Neural cell (in vitro differentiated cells): ENCODE measurements around the gene KCNJ10.

Experiments
- CTCF ChIP-seq: fragments of 450-650 bp; IDR thresholded peaks from 2 replicates; pipeline ENCODE4 v1.5.1; 2014; ENCODE audit warnings: antibody characterized with exemption, mild to moderate bottlenecking, moderate library complexity; ENCODE audit not compliant: poor library complexity, severe bottlenecking
- EP300 ChIP-seq: fragments of 450-650 bp; conservative IDR thresholded peaks from 2 replicates; pipeline ENCODE4 v1.6.1; 2014; ENCODE audit warnings: antibody characterized with exemption, mild to moderate bottlenecking, moderate library complexity; ENCODE audit not compliant: poor library complexity, severe bottlenecking
- EZH2 ChIP-seq: fragments of 200-600, 300-800 bp; shearing (Covaris generic), sonication (generic); IDR thresholded peaks from 2 replicates; pipeline ENCODE4 v1.6.1; 2014; ENCODE audit warnings: antibody characterized with exemption, low read length, borderline replicate concordance, mild to moderate bottlenecking; ENCODE audit not compliant: insufficient read depth, poor library complexity, severe bottlenecking
- MXI1 ChIP-seq: fragments of 450-650 bp; conservative IDR thresholded peaks from 2 replicates; pipeline ENCODE4 v1.6.1; 2014; ENCODE audit warnings: antibody characterized with exemption, mild to moderate bottlenecking; ENCODE audit not compliant: poor library complexity, severe bottlenecking
- POLR2AphosphoS5 ChIP-seq: IDR thresholded peaks from 2 replicates; pipeline ENCODE4 v1.6.1; 2012
- RAD21 ChIP-seq: fragments of 450-650 bp; conservative IDR thresholded peaks from 2 replicates; pipeline ENCODE4 v1.6.1; 2014; ENCODE audit warnings: antibody characterized with exemption, mild to moderate bottlenecking, moderate library complexity
- REST ChIP-seq: IDR thresholded peaks from 2 replicates; pipeline ENCODE4 v1.6.1; 2012; ENCODE audit warnings: borderline replicate concordance
- TAF1 ChIP-seq: IDR thresholded peaks from 2 replicates; pipeline ENCODE4 v1.6.1; 2012; ENCODE audit warnings: low read depth

DNA sequence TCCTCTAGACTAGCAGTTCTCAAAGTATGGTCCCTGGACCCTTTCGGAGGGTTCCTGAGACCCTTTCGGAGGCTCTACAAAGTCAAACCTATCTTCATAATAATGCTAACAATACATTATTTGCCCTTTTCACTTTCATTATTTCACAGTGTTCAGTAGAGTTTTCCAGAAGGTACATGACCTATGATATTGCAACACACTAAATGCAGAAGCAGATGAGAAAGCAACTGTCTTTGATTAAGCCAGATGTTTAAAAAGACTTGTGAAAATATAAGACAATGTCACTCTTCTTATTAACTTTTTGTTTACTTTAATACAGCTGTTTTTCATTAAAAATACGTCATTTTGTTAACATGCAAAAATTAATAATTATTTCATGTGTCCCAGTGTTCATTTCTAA lies 5.8 kb downstream of the KCNJ10 start:
- TF ChIP-seq TAF1 (no peak), CTCF (no peak), EP300 (no peak), REST (no peak), EZH2 (no peak), POLR2AphosphoS5 (no peak), MXI1 (no peak), RAD21 (no peak)
